Measurements from ENCODE around the gene PSD4. TPM values are rescaled to one million over a fixed set of nuclear protein-coding genes. Genes with fewer than 3 reads are reported as not detected.

Gene PSD4
- total RNA-seq, 2 donors from 2014 or later: 5.8 to 10.5 TPM

- intact Hi-C loops (cut with DNase I): no loop called here
- peak; percentile 91 for DNase-seq (ENCODE audit: low spot score)
Observed at GRCh38 chr2:113240915-113241911, 67.4 kb downstream of the PSD4 start.

GRCh38 chr2:113242327-113242726 lies 68.6 kb downstream of the PSD4 start:
- DNase-seq (ENCODE audit: low spot score): no peak
- intact Hi-C loops (cut with DNase I): no loop called here

GRCh38 chr2:113245276-113245711 lies 71.5 kb downstream of the PSD4 start:
- intact Hi-C loops (cut with DNase I): loop anchor here (5.0 kb wide), 2 partner anchors 43 to 127 kb away; no protein-coding TSS in a partner anchor

GRCh38 chr2:113246606-113247005 lies 72.8 kb downstream of the PSD4 start:
- DNase-seq (ENCODE audit: low spot score): no peak
- intact Hi-C loops (cut with DNase I): loop anchor here (5.0 kb wide), 2 partner anchors 44 to 126 kb away; no protein-coding TSS in a partner anchor

More at GRCh38 chr2:113245276-113245711, 71.5 kb downstream of the PSD4 start:
- DNase-seq (ENCODE audit: low spot score): no peak

GRCh38 chr2:113248997-113249770 lies 75.4 kb downstream of the PSD4 start:
- intact Hi-C loops (cut with DNase I): loop anchor here (2.0 to 5.0 kb wide), 3 partner anchors 47 to 123 kb away; no protein-coding TSS in a partner anchor

GRCh38 chr2:113251118-113251517 lies 77.3 kb downstream of the PSD4 start:
- DNase-seq (ENCODE audit: low spot score): no peak
- intact Hi-C loops (cut with DNase I): no loop called here

More at GRCh38 chr2:113248997-113249770, 75.4 kb downstream of the PSD4 start:
- DNase-seq (ENCODE audit: low spot score): peak; percentile 94

GRCh38 chr2:113252047-113252590 lies 78.3 kb downstream of the PSD4 start:
- intact Hi-C loops (cut with DNase I): no loop called here
- DNase-seq (ENCODE audit: low spot score): no peak

- intact Hi-C loops (cut with DNase I): no loop called here
- DNase-seq (ENCODE audit: low spot score): no peak
Observed at GRCh38 chr2:113253453-113253852, 79.7 kb downstream of the PSD4 start.

- intact Hi-C loops (cut with DNase I): no loop called here
- DNase-seq (ENCODE audit: low spot score): no peak
Observed at GRCh38 chr2:113255140-113256070, 81.6 kb downstream of the PSD4 start.

- no peak for DNase-seq (ENCODE audit: low spot score)
- intact Hi-C loops (cut with DNase I): no loop called here
Observed at GRCh38 chr2:113257516-113258264, 83.9 kb downstream of the PSD4 start.

GRCh38 chr2:113258471-113259147 lies 84.8 kb downstream of the PSD4 start:
- intact Hi-C loops (cut with DNase I): no loop called here

More at GRCh38 chr2:113258471-113259147, 84.8 kb downstream of the PSD4 start:
- DNase-seq (ENCODE audit: low spot score): no peak

Other genes with a start within 250 kb of the PSD4 start
- not detected for gene IL36G, start 196.0 kb upstream of the PSD4 start, total RNA-seq
- gene IL36A, start 168.5 kb upstream of the PSD4 start, total RNA-seq: not detected
- not detected for gene IL36B, start 121.1 kb upstream of the PSD4 start, total RNA-seq
- gene IL36RN, start 114.8 kb upstream of the PSD4 start, total RNA-seq: not detected
- not detected for gene IL1F10, start 106.0 kb upstream of the PSD4 start, total RNA-seq
- gene IL1RN, start 46.4 kb upstream of the PSD4 start, total RNA-seq: 1 to 10 TPM; 1.7 to 3.0 TPM
- gene PAX8, start 105.0 kb downstream of the PSD4 start, total RNA-seq: 1 to 10 TPM in 1 of 2 donors, under 1 TPM in 1; 0.19 to 3.6 TPM